Fibroblast of villous mesenchyme (primary cell): Measurements from ENCODE around the gene NDUFB2. TPM values are rescaled to one million over a fixed set of nuclear protein-coding genes. Genes with fewer than 3 reads are reported as not detected.
"Not testable (repeated sequence)": the region's sequence is repeated elsewhere in the genome, so short reads cannot be mapped to it uniquely, and the experiment has no call there.

Experiments
- DNase-seq: peaks from one replicate; pipeline ENCODE4 v3.0.0-alpha.2; 2010; ENCODE audit warnings: low read depth
- H3K4me3 ChIP-seq: 2 replicates; pipeline ENCODE4 v1.5.1; 2011; ENCODE audit warnings: low read depth, mild to moderate bottlenecking, low read length
- CTCF ChIP-seq: IDR thresholded peaks from 2 replicates; pipeline ENCODE4 v1.5.1; 2012; ENCODE audit warnings: low read depth, mild to moderate bottlenecking, low read length; ENCODE audit not compliant: insufficient read depth
- total RNA-seq: library from RNA; depleted of rRNA; stranded (reverse); fragments of >200 nt; gene quantifications from 2 replicates; pipeline ENCODE4 v1.2.3, GENCODE V29; 2012

Gene NDUFB2
- total RNA-seq, 1 donor: 91.1 TPM

GRCh38 chr7:140684066-140684950, 12.2 kb upstream of the NDUFB2 start:
- TF ChIP-seq CTCF: no peak
- H3K4me3 ChIP-seq: no peak overlapping the region
- DNase-seq: no peak

DNA sequence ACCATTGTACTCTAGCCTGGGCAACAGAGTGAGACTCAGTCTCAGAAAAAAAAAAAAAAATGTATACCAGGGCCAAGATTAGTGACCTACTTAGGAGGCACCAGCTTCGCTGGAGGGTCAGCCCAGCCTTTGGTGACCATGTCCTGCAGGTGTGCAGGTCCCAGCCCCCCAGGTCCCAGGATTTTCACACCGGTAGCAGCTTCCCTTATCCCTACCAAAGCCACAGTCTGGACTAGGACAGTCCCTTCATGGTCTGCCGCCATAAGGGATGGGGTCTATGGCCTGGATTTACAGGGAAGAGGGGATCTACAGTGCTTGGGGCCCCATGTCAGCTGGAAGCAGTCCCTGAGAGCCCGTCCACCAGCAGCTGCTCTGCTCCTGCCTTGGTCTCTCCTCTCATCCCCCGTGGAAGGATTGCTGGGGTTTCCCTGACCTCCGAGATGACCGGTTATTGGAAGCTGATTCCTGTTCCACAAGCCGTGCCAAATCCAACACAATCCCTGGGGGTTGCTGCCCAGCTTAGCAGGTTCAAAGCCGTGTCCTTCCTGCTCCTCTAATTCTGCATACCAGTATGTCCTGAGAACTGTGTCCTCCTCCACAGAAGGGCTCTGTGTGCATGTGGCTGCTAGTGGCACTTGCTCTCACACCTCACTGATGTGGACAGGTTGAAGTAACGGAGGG, 11.0 kb upstream of the NDUFB2 start:
- TF ChIP-seq CTCF: no peak
- DNase-seq: no peak
- H3K4me3 ChIP-seq: no peak overlapping the region

DNA sequence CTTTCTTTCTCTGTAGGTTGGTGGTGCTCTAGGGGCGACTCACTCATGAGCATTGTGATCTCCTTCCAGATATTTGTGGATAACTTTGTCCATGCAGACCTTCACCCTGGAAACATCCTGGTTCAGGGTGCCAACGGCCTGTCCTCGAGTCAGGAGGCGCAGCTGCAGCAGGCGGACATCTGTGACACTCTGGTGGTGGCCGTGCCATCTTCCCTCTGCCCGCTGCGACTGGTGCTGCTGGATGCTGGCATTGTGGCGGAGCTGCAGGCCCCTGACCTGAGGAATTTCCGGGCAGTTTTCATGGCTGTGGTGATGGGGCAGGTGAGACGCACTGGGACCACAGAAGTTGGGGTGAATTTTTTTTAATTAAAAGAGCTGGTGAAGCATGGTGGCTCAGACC, 9.6 kb upstream of the NDUFB2 start:
- H3K4me3 ChIP-seq: no peak overlapping the region
- no peak for TF ChIP-seq CTCF
- DNase-seq: no peak

GRCh38 chr7:140688341-140688740, 8.2 kb upstream of the NDUFB2 start:
- TF ChIP-seq CTCF: no peak
- DNase-seq: no peak
- H3K4me3 ChIP-seq: no peak overlapping the region

- H3K4me3 ChIP-seq: no peak overlapping the region
- DNase-seq: no peak
- no peak for TF ChIP-seq CTCF
These were observed 7.0 kb upstream of the NDUFB2 start for GRCh38 chr7:140689199-140690152.

- TF ChIP-seq CTCF: no peak
- H3K4me3 ChIP-seq: no peak overlapping the region
- DNase-seq: no peak
These were observed 5.0 kb upstream of the NDUFB2 start for GRCh38 chr7:140691376-140692045.

DNA sequence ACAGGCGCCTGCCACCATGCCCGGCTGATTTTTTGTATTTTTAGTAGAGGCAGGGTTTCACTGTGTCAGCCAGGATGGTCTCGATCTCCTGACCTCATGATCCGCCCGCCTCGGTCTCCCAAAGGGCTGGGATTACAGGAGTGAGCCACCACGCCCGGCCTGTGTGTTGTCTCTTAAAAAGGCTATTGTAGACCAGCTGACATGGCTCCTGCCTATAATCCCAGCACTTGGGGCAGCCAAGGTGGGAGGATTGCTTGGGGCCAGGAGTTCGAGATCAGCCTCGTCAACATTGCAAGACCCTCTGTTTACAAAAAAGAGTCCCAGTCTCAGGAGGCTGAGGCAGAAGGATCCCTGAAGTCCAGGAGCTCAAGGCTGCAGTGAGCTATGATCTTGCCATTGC, 2.7 kb upstream of the NDUFB2 start:
- not testable (repeated sequence) for DNase-seq, H3K4me3 ChIP-seq
